Measurements from ENCODE around the gene MT1A. TPM values are rescaled to one million over a fixed set of nuclear protein-coding genes. Genes with fewer than 3 reads are reported as not detected.
"Not testable (repeated sequence)": the region's sequence is repeated elsewhere in the genome, so short reads cannot be mapped to it uniquely, and the experiment has no call there.

Gene MT1A
- total and polyA plus RNA-seq, 4 donors, result not detected

- H3K27ac ChIP-seq (ENCODE audit: low read depth, low read length), result no peak overlapping the region
- no peaks in the 10 kb centered on the region for H3K36me3 ChIP-seq (ENCODE audit: control insufficient read depth, insufficient read depth, low read length)
- no peak for DNase-seq (ENCODE audit: low read depth in 4 of 6, low spot score in 6 of 6)
- 51% methylated on average over 6 of the region's 6 CpGs for WGBS (ENCODE audit: insufficient coverage)
- H3K9me3 ChIP-seq (ENCODE audit: control insufficient read depth, insufficient read depth, low read length), result no peaks in the 10 kb centered on the region
- H3K4me1 ChIP-seq (ENCODE audit: control insufficient read depth, insufficient read depth, low read length), result peaks cover 20% of the 10 kb centered on the region
- no peak overlapping the region for H3K4me3 ChIP-seq (ENCODE audit: low read depth, low read length)
- peaks cover 28% of the 10 kb centered on the region for H3K27me3 ChIP-seq (ENCODE audit: control insufficient read depth, insufficient read depth, low read length)
Observed at GRCh38 chr16:56618138-56618537, 20.3 kb upstream of the MT1A start.

GRCh38 chr16:56620339-56620897, 18.0 kb upstream of the MT1A start:
- 93% methylated on average over 5 of the region's 8 CpGs for WGBS (ENCODE audit: insufficient coverage)
- no peak for DNase-seq (ENCODE audit: low read depth in 4 of 6, low spot score in 6 of 6)
- Histone ChIP-seq H3K27ac (ENCODE audit: low read depth, low read length) (no peak overlapping the region), H3K4me1 (ENCODE audit: control insufficient read depth, insufficient read depth, low read length) (peaks cover 27% of the 10 kb centered on the region), H3K9me3 (ENCODE audit: control insufficient read depth, insufficient read depth, low read length) (no peaks in the 10 kb centered on the region), H3K4me3 (ENCODE audit: low read depth, low read length) (no peak overlapping the region), H3K27me3 (ENCODE audit: control insufficient read depth, insufficient read depth, low read length) (peaks cover 36% of the 10 kb centered on the region), H3K36me3 (ENCODE audit: control insufficient read depth, insufficient read depth, low read length) (no peaks in the 10 kb centered on the region)

- not testable (repeated sequence) for H3K27ac ChIP-seq (ENCODE audit: low read depth, low read length); DNase-seq (ENCODE audit: low read depth in 4 of 6, low spot score in 6 of 6); H3K4me3 ChIP-seq (ENCODE audit: low read depth, low read length); H3K9me3 ChIP-seq (ENCODE audit: control insufficient read depth, insufficient read depth, low read length); H3K36me3 ChIP-seq (ENCODE audit: control insufficient read depth, insufficient read depth, low read length)
- peaks cover 40% of the 10 kb centered on the region for H3K27me3 ChIP-seq (ENCODE audit: control insufficient read depth, insufficient read depth, low read length)
- WGBS (ENCODE audit: insufficient coverage), result 68% methylated on average over 4 of the region's 4 CpGs
- H3K4me1 ChIP-seq (ENCODE audit: control insufficient read depth, insufficient read depth, low read length), result peaks cover 36% of the 10 kb centered on the region
Observed at GRCh38 chr16:56621665-56622445, 16.6 kb upstream of the MT1A start.

GRCh38 chr16:56623184-56623583, 15.3 kb upstream of the MT1A start:
- DNase-seq (ENCODE audit: low read depth in 4 of 6, low spot score in 6 of 6); H3K27ac ChIP-seq (ENCODE audit: low read depth, low read length); H3K9me3 ChIP-seq (ENCODE audit: control insufficient read depth, insufficient read depth, low read length); H3K36me3 ChIP-seq (ENCODE audit: control insufficient read depth, insufficient read depth, low read length); H3K4me3 ChIP-seq (ENCODE audit: low read depth, low read length): not testable (repeated sequence)
- Histone ChIP-seq H3K27me3 (ENCODE audit: control insufficient read depth, insufficient read depth, low read length) (peaks cover 27% of the 10 kb centered on the region), H3K4me1 (ENCODE audit: control insufficient read depth, insufficient read depth, low read length) (peaks cover 22% of the 10 kb centered on the region)
- 86% methylated on average over 4 of the region's 5 CpGs for WGBS (ENCODE audit: insufficient coverage)

- Histone ChIP-seq H3K27me3 (ENCODE audit: control insufficient read depth, insufficient read depth, low read length) (peaks cover 25% of the 10 kb centered on the region), H3K9me3 (ENCODE audit: control insufficient read depth, insufficient read depth, low read length) (no peaks in the 10 kb centered on the region), H3K27ac (ENCODE audit: low read depth, low read length) (no peak overlapping the region), H3K36me3 (ENCODE audit: control insufficient read depth, insufficient read depth, low read length) (no peaks in the 10 kb centered on the region), H3K4me1 (ENCODE audit: control insufficient read depth, insufficient read depth, low read length) (peaks cover 19% of the 10 kb centered on the region), H3K4me3 (ENCODE audit: low read depth, low read length) (no peak overlapping the region)
- no CpG with 5 or more reads among the region's 2 CpGs for WGBS (ENCODE audit: insufficient coverage)
- DNase-seq (ENCODE audit: low read depth in 4 of 6, low spot score in 6 of 6), result no peak
Observed at GRCh38 chr16:56623637-56624036, 14.8 kb upstream of the MT1A start.

GRCh38 chr16:56625140-56625942, 13.1 kb upstream of the MT1A start, which contains the start of gene MT1E:
Gene MT1E, plus strand, starts transcription at chr16:56625781. Its CDS starts 71 bp downstream, at chr16:56625852.
- peak in 2 of 6 donors; percentile 53 to 74 for DNase-seq (ENCODE audit: low read depth in 4 of 6, low spot score in 6 of 6)
- Histone ChIP-seq H3K27me3 (ENCODE audit: control insufficient read depth, insufficient read depth, low read length) (peaks cover 21% of the 10 kb centered on the region), H3K9me3 (ENCODE audit: control insufficient read depth, insufficient read depth, low read length) (no peaks in the 10 kb centered on the region), H3K36me3 (ENCODE audit: control insufficient read depth, insufficient read depth, low read length) (no peaks in the 10 kb centered on the region), H3K27ac (ENCODE audit: low read depth, low read length) (peak within 1 kb of the TSS; percentile 81), H3K4me1 (ENCODE audit: control insufficient read depth, insufficient read depth, low read length) (peaks cover 19% of the 10 kb centered on the region), H3K4me3 (ENCODE audit: low read depth, low read length) (peak within 1 kb of the TSS; percentile 53)
- WGBS (ENCODE audit: insufficient coverage), result under 1% methylated on average over 62 of the region's 62 CpGs

- no peak for DNase-seq (ENCODE audit: low read depth in 4 of 6, low spot score in 6 of 6)
- H3K36me3 ChIP-seq (ENCODE audit: control insufficient read depth, insufficient read depth, low read length), result no peaks in the 10 kb centered on the region
- peak overlapping the region; percentile 81 for H3K27ac ChIP-seq (ENCODE audit: low read depth, low read length)
- H3K9me3 ChIP-seq (ENCODE audit: control insufficient read depth, insufficient read depth, low read length), result no peaks in the 10 kb centered on the region
- WGBS (ENCODE audit: insufficient coverage), result 25% methylated on average over 13 of the region's 16 CpGs
- peaks cover 26% of the 10 kb centered on the region for H3K27me3 ChIP-seq (ENCODE audit: control insufficient read depth, insufficient read depth, low read length)
- peak overlapping the region; percentile 52 for H3K4me3 ChIP-seq (ENCODE audit: low read depth, low read length)
- peaks cover 19% of the 10 kb centered on the region for H3K4me1 ChIP-seq (ENCODE audit: control insufficient read depth, insufficient read depth, low read length)
Observed at GRCh38 chr16:56625943-56626654, 12.4 kb upstream of the MT1A start.

- WGBS (ENCODE audit: insufficient coverage), result 75% methylated on average over 3 of the region's 7 CpGs
- H3K27ac ChIP-seq (ENCODE audit: low read depth, low read length), result no peak overlapping the region
- no peak overlapping the region for H3K4me3 ChIP-seq (ENCODE audit: low read depth, low read length)
Observed at GRCh38 chr16:56626685-56627084, 11.8 kb upstream of the MT1A start.

More at GRCh38 chr16:56626685-56627084, 11.8 kb upstream of the MT1A start:
- DNase-seq (ENCODE audit: low read depth in 4 of 6, low spot score in 6 of 6), result no peak
- no peaks in the 10 kb centered on the region for H3K9me3 ChIP-seq (ENCODE audit: control insufficient read depth, insufficient read depth, low read length)
- H3K4me1 ChIP-seq (ENCODE audit: control insufficient read depth, insufficient read depth, low read length), result peaks cover 19% of the 10 kb centered on the region
- no peaks in the 10 kb centered on the region for H3K36me3 ChIP-seq (ENCODE audit: control insufficient read depth, insufficient read depth, low read length)
- peaks cover 32% of the 10 kb centered on the region for H3K27me3 ChIP-seq (ENCODE audit: control insufficient read depth, insufficient read depth, low read length)

All from spinal cord (tissue), 10 donors.